Skin of body (tissue), 2 donors: ENCODE measurements around the gene LTBP4. TPM values are rescaled to one million over a fixed set of nuclear protein-coding genes. Genes with fewer than 3 reads are reported as not detected.
"Not testable (repeated sequence)": the region's sequence is repeated elsewhere in the genome, so short reads cannot be mapped to it uniquely, and the experiment has no call there.

Experiments
- DNase-seq: peaks from one replicate; lab custom pipeline; 2025; lab: John Stamatoyannopoulos, UW
- total RNA-seq: library from RNA; depleted of rRNA; stranded (reverse); fragments of >200 nt; gene quantifications from one replicate; pipeline ENCODE4 v1.2.3, GENCODE V29; 2014

The LTBP4 gene, protein sequence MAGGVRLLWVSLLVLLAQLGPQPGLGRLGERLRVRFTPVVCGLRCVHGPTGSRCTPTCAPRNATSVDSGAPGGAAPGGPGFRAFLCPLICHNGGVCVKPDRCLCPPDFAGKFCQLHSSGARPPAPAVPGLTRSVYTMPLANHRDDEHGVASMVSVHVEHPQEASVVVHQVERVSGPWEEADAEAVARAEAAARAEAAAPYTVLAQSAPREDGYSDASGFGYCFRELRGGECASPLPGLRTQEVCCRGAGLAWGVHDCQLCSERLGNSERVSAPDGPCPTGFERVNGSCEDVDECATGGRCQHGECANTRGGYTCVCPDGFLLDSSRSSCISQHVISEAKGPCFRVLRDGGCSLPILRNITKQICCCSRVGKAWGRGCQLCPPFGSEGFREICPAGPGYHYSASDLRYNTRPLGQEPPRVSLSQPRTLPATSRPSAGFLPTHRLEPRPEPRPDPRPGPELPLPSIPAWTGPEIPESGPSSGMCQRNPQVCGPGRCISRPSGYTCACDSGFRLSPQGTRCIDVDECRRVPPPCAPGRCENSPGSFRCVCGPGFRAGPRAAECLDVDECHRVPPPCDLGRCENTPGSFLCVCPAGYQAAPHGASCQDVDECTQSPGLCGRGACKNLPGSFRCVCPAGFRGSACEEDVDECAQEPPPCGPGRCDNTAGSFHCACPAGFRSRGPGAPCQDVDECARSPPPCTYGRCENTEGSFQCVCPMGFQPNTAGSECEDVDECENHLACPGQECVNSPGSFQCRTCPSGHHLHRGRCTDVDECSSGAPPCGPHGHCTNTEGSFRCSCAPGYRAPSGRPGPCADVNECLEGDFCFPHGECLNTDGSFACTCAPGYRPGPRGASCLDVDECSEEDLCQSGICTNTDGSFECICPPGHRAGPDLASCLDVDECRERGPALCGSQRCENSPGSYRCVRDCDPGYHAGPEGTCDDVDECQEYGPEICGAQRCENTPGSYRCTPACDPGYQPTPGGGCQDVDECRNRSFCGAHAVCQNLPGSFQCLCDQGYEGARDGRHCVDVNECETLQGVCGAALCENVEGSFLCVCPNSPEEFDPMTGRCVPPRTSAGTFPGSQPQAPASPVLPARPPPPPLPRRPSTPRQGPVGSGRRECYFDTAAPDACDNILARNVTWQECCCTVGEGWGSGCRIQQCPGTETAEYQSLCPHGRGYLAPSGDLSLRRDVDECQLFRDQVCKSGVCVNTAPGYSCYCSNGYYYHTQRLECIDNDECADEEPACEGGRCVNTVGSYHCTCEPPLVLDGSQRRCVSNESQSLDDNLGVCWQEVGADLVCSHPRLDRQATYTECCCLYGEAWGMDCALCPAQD (N-terminal part only)
- 72.0 TPM for total RNA-seq

GRCh38 chr19:40601134-40601974 lies at the start of gene LTBP4:
TSS of gene LTBP4 (plus strand) at chr19:40601369. CDS start at chr19:40601388, 19 bp downstream.
- DNase-seq: no peak

GRCh38 chr19:40552848-40553247 lies 48.3 kb upstream of the LTBP4 start:
- DNase-seq: no peak

DNA sequence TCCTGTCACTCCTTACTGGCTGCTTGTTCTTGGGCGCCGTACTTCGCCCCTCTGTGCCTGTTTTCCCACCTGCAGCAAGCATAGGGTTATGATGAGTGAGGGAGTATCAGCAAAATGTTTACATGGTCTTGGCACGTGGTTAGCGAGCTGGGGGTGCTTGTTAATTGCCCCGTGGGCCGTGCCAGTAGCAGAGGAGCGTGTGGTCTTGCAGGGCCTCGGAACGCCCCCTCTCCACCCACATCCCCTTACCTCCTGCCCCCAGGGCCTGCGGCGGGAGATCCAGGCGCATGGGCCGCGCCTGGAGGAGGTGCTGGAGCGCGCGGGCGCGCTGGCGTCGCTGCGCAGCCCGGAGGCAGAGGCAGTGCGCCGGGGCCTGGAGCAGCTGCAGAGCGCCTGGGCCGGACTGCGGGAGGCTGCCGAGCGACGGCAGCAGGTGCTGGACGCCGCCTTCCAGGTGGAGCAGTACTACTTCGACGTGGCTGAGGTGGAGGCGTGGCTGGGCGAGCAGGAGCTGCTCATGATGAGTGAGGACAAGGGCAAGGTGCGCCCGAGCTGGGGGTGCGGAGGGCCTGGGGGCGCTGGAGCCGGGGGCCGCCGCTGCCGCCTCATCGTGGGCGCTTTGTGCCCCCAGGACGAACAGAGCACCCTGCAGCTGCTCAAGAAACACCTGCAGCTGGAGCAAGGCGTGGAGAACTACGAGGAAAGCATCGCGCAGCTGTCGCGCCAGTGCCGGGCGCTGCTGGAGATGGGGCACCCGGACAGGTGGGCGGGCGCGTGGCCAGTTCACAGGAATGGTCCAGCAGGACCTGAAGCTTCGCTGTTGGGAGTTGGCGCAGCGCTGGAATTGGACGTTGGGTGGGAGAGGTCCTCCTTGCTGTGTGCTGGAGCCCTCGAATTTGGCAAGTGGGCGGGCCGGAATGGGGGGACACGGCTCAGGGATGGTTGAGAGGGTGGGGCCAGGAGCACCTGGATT lies 47.0 kb upstream of the LTBP4 start:
- DNase-seq: no peak

DNA sequence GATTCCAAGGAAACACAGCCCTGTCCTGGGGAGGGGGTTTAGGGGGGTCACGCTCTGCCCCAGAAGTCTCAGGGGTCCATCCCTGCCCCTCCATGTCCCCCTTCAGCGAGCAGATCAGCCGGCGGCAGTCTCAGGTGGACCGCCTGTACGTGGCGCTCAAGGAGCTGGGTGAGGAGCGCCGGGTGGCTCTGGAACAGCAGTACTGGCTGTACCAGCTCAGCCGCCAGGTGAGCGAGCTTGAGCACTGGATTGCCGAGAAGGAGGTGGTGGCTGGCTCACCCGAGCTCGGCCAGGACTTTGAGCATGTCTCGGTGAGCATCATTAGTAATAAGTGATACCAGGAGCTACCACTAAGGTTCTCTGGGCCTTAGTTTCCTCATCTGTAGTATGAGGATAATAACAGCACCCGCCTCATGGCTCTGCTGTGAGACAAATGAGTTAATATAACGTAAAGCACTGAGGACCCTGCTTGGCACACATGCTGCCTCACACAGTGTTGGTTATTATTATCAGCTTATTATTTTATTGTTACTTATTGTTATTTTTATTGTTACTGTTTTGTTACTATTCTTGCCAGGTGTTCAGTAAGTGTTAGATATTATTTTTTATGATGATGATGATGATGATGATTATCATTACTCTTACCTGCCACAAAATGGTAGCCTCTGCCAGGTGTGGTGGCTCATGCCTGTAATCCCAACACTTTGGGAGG lies 45.0 kb upstream of the LTBP4 start:
- DNase-seq: no peak

DNA sequence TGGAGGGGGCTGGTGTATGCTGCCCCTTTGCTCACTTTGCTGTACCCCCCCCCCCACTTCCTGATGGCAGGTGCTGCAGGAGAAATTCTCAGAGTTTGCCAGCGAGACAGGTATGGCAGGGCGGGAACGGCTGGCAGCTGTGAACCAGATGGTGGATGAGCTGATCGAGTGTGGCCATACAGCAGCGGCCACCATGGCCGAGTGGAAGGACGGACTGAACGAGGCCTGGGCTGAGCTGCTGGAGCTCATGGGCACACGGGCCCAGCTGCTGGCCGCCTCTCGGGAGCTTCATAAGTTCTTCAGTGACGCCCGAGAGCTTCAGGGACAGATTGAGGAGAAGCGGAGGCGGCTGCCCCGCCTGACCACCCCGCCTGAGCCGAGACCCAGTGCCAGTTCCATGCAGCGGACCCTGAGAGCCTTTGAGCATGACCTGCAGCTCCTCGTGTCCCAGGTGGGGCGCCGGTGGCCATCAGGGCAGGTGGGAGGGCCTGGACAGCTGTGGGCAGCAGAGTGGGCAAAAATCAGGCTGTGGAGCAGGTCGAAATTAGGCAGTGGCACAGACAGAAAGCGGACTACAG lies 44.1 kb upstream of the LTBP4 start:
- no peak for DNase-seq

- no peak for DNase-seq
Observed at GRCh38 chr19:40559394-40559793, 41.8 kb upstream of the LTBP4 start.

DNA sequence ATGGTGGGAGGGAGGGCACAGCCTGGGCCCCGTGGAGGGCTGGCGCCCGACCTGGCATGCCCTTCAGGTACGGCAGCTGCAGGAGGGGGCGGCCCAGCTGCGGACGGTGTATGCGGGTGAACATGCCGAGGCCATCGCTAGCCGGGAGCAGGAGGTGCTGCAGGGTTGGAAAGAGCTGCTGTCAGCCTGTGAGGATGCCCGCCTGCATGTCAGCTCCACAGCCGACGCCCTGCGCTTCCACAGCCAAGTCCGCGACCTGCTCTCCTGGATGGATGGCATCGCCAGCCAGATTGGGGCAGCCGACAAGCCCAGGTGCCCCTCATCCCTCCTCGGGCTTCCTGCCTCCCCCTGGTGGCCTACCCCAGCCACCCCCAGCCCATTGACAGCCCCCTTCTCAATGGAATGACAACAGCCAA lies 41.1 kb upstream of the LTBP4 start:
- DNase-seq: no peak

DNA sequence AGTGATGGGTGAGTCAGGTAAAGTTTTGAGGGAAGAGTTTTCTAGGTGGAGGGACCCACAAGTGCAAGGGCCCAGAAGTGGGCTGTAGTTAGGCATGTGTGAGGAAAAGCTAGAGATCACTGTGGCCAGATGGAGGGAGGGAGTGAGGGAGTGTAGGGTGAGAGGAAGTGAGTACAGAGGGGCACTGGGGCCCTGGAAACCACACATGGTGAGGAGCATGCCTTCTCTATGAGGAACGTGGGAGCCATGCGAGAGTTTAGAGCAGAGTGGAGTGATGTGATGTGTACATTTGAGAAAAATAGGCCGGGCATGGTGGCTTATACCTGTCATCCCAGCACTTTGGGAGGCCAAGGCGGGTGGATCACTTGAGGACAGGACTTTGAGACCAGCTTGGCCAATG lies 39.2 kb upstream of the LTBP4 start:
- no peak for DNase-seq

- not testable (repeated sequence) for DNase-seq
Observed at GRCh38 chr19:40564535-40564934, 36.6 kb upstream of the LTBP4 start.

DNA sequence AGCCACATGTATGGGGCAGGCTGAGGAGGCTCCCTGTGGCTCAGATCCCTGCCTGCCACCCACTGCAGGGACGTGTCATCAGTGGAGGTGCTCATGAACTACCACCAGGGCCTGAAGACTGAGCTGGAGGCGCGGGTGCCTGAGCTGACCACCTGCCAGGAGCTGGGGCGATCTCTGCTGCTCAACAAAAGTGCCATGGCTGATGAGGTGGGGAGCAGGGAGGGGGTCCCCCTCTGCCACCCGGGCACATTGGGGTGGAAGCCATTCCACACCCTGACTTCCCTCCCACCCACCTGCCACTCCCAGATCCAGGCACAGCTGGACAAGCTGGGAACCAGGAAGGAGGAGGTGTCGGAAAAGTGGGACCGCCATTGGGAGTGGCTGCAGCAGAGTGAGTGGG lies 35.8 kb upstream of the LTBP4 start:
- no peak for DNase-seq

DNA sequence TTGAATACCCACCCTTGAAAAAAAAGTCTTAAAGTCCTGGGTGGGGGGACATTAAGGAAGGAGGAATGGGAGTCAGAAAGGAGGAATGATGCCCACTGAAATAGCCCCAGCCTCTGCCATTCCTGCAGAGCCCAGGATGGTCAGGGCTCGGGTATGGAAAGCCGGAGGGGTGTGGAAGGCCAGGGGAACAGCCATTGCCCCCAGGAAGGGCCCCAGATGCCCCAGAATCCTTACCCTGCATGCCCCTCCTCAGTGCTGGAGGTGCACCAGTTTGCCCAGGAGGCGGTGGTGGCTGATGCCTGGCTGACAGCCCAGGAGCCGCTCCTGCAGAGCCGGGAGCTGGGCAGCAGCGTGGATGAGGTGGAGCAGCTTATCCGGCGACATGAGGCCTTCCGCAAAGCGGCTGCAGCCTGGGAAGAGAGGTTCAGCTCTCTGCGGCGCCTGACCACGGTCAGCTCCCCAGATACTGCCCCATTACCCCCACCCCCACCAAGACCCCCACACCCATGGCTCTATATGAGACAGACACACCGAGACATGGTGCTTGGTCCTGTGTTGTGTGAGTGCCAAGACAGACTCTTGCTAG lies 35.2 kb upstream of the LTBP4 start:
- no peak for DNase-seq

DNA sequence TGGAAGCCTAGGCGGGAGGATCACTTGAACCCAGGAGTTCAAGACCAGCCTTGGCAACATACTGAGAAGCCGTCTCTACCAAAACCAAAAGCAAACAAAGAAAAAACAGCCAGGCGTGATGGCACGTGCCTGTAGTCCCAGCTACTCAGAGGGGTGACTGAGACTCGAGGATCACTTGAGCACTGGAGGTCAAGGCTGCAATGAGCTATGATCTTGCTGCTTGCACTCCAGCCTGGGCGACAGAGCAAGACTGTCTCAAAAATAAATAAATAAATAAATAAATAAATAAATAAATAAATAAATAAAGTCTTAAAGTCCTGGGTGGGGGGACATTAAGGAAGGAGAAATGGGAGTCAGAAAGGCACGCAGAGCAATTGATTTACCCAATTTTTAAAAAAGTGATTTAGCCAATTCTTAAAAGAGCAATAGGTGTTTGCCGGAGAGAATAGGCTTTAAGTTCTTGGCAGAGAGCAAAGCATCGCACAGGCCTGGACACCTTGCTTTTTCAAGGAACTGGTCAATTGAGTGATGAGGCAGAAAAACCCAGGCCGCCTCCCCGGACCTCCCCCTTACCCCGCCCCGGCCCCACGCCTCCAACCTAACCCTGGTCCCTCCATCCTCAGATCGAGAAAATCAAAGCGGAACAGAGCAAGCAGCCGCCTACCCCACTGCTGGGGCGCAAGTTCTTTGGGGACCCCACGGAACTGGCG lies 34.0 kb upstream of the LTBP4 start:
- DNase-seq: no peak

- DNase-seq: no peak
Observed at GRCh38 chr19:40567750-40568494, 33.2 kb upstream of the LTBP4 start.

- peak; percentile 87 for DNase-seq
Observed at GRCh38 chr19:40570313-40571004, 30.7 kb upstream of the LTBP4 start.

DNA sequence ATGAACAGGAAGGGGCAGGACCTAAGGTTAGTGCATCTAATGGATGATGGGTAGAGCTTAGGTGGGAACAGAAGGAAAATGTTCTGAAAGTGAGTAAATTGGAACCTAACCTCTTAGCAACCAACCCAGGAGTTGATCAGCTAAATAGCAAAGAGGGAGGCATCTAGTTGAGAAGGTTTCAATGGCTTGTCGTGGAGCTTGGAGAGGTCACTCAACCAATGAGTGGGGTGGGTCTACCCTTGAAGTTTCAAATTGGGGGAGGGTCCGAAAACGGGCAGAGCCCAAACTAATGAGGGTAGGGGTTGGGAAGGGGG lies 30.2 kb upstream of the LTBP4 start:
- no peak for DNase-seq

DNA sequence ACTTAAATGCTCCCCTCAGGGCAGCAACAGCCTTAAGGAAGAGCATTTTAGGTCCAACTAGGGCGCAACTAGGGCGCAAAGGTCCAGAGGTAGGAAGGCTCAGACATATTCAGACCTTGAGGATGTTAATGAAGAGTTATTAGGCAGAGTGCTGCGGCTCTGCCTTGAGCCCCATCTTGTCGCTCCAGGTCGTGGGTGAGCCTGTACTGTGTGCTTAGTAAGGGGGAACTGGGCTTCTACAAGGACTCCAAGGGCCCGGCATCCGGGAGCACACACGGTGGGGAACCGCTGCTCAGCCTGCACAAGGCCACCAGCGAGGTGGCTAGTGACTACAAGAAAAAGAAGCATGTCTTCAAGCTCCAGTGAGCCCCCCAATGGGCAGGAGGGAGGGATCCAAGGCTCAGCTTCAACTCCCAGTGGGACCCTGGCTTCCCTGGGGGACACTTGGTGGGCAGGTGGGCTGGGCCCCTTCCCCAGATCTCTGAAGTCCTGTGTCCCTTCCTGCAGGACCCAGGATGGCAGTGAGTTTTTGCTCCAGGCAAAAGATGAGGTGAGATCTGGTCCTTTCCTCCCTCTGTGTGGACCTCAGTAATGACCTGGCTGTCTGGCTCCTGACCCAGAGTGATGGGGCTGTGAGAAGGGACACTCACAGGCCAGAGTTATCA lies 29.2 kb upstream of the LTBP4 start:
- DNase-seq: no peak
